GM19455 (cell line): ENCODE measurements around the gene CFAP92.

Source experiments
- ATAC-seq: cut with Tn5 transposase; IDR thresholded peaks from one replicate; pipeline ENCODE4 v1.9.1; 2021; ENCODE audit not compliant: unreplicated experiment

Gene CFAP92

GRCh38 chr3:129025691-129026435 lies 32.0 kb upstream of the CFAP92 start:
- no peak for ATAC-seq

GRCh38 chr3:129025108-129025507 lies 31.2 kb upstream of the CFAP92 start:
- no peak for ATAC-seq

GRCh38 chr3:129023909-129024308 lies 30.0 kb upstream of the CFAP92 start:
- no peak for ATAC-seq

- ATAC-seq = no peak
These were observed 29.1 kb upstream of the CFAP92 start for GRCh38 chr3:129023008-129023358.

GRCh38 chr3:129022114-129023007 lies 28.5 kb upstream of the CFAP92 start:
- ATAC-seq = no peak

- no peak for ATAC-seq
These were observed 27.3 kb upstream of the CFAP92 start for GRCh38 chr3:129021140-129021551.

- no peak for ATAC-seq
These were observed 26.8 kb upstream of the CFAP92 start for GRCh38 chr3:129020691-129021090.

- ATAC-seq = no peak
These were observed 25.4 kb upstream of the CFAP92 start for GRCh38 chr3:129019266-129019665.

GRCh38 chr3:129018751-129019150 lies 24.9 kb upstream of the CFAP92 start:
- ATAC-seq = no peak

- no peak for ATAC-seq
These were observed 24.4 kb upstream of the CFAP92 start for GRCh38 chr3:129018271-129018670.

- ATAC-seq = no peak
These were observed 23.6 kb upstream of the CFAP92 start for GRCh38 chr3:129017484-129017899.

- ATAC-seq = no peak
These were observed 23.0 kb upstream of the CFAP92 start for GRCh38 chr3:129016720-129017483.

- ATAC-seq = no peak
These were observed 22.5 kb upstream of the CFAP92 start for GRCh38 chr3:129016356-129016719.

- ATAC-seq = no peak
These were observed 21.7 kb upstream of the CFAP92 start for GRCh38 chr3:129015388-129016105.

GRCh38 chr3:129014793-129015345 lies 21.0 kb upstream of the CFAP92 start:
- no peak for ATAC-seq

GRCh38 chr3:129014148-129014547 lies 20.3 kb upstream of the CFAP92 start:
- no peak for ATAC-seq

GRCh38 chr3:129013491-129013891 lies 19.6 kb upstream of the CFAP92 start:
- ATAC-seq = no peak

- no peak for ATAC-seq
These were observed 16.6 kb upstream of the CFAP92 start for GRCh38 chr3:129010310-129010956.

GRCh38 chr3:129009266-129009665 lies 15.4 kb upstream of the CFAP92 start:
- ATAC-seq = no peak

GRCh38 chr3:129007792-129008191 lies 13.9 kb upstream of the CFAP92 start:
- ATAC-seq = no peak
